ENCODE data around the gene NEK3.

DNA sequence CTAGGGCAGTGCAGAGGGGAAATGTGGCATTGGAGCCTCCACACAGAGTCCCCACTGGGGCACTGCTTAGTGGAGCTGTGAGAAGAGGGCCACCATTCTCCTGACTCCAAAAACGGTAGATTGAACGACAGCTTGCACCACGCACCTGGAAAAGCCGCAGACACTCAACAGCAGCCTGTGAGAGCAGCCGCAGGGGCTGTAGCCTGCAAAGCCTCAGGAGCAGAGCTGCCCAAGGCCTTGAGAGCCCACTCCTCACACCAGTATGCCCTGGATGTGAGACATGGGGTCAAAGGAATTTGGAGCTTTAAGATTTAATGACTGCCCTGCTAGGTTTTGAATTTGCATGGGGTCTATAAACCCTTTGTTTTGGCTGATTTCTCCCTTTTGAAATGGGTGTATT is 62.2 kb downstream of the NEK3 start:
- no peak for TF ChIP-seq POLR2A (IDR thresholded peaks at IDR 0.05; ENCODE audit: low read depth, low read length)
- TF ChIP-seq POLR2AphosphoS5 (IDR thresholded peaks at IDR 0.05; ENCODE audit: low read depth, low read length) = no peak
- TF ChIP-seq TAF1 (IDR thresholded peaks at IDR 0.05; ENCODE audit: borderline replicate concordance, low read depth, low read length) = no peak

All from GM12892 (cell line).